Stimulated activated CD4-positive, alpha-beta T cell treated with anti-CD3 and anti-CD28 coated beads, Interleukin-2, amount 100 ng/mL, for 4 hours (primary cell): ENCODE measurements around the gene NKAIN2.
"Not testable (repeated sequence)": the region's sequence is repeated elsewhere in the genome, so short reads cannot be mapped to it uniquely, and the experiment has no call there.

Experiments used
- DNase-seq: peaks from one replicate; pipeline ENCODE4 v3.0.0-alpha.2; 2020; ENCODE audit warnings: low read depth

NKAIN2 gene

GRCh38 chr6:124683507-124683906 is 879.8 kb downstream of the NKAIN2 start:
- DNase-seq = no peak

GRCh38 chr6:124684621-124685020 is 881.0 kb downstream of the NKAIN2 start:
- DNase-seq = no peak

- DNase-seq = no peak
Observed at GRCh38 chr6:124688369-124688768, 884.7 kb downstream of the NKAIN2 start.

- no peak for DNase-seq
Observed at GRCh38 chr6:124694139-124694705, 890.6 kb downstream of the NKAIN2 start.

- no peak for DNase-seq
Observed at GRCh38 chr6:124699038-124699437, 895.4 kb downstream of the NKAIN2 start.

GRCh38 chr6:124703541-124703940 is 899.9 kb downstream of the NKAIN2 start:
- no peak for DNase-seq

- not testable (repeated sequence) for DNase-seq
Observed at GRCh38 chr6:124712532-124712931, 908.9 kb downstream of the NKAIN2 start.

GRCh38 chr6:124714728-124715127 is 911.1 kb downstream of the NKAIN2 start:
- no peak for DNase-seq

- DNase-seq = no peak
Observed at GRCh38 chr6:124719913-124720312, 916.2 kb downstream of the NKAIN2 start.

GRCh38 chr6:124721331-124721730 is 917.7 kb downstream of the NKAIN2 start:
- no peak for DNase-seq

GRCh38 chr6:124722141-124722878 is 918.6 kb downstream of the NKAIN2 start:
- no peak for DNase-seq

GRCh38 chr6:124723671-124724070 is 920.0 kb downstream of the NKAIN2 start:
- DNase-seq = no peak

GRCh38 chr6:124737804-124738203 is 934.1 kb downstream of the NKAIN2 start:
- DNase-seq = not testable (repeated sequence)

GRCh38 chr6:124738482-124738881 is 934.8 kb downstream of the NKAIN2 start:
- no peak for DNase-seq

- DNase-seq = no peak
Observed at GRCh38 chr6:124741341-124741740, 937.7 kb downstream of the NKAIN2 start.

GRCh38 chr6:124742971-124743370 is 939.3 kb downstream of the NKAIN2 start:
- DNase-seq = no peak

- no peak for DNase-seq
Observed at GRCh38 chr6:124743420-124743819, 939.8 kb downstream of the NKAIN2 start.

- no peak for DNase-seq
Observed at GRCh38 chr6:124747349-124747748, 943.7 kb downstream of the NKAIN2 start.

GRCh38 chr6:124748778-124749177 is 945.1 kb downstream of the NKAIN2 start:
- no peak for DNase-seq

- no peak for DNase-seq
Observed at GRCh38 chr6:124753001-124753400, 949.3 kb downstream of the NKAIN2 start.

- no peak for DNase-seq
Observed at GRCh38 chr6:124753562-124754105, 950.0 kb downstream of the NKAIN2 start.

GRCh38 chr6:124755321-124755720 is 951.7 kb downstream of the NKAIN2 start:
- no peak for DNase-seq

- DNase-seq = no peak
Observed at GRCh38 chr6:124757560-124757959, 953.9 kb downstream of the NKAIN2 start.

- DNase-seq = no peak
Observed at GRCh38 chr6:124758663-124759062, 955.0 kb downstream of the NKAIN2 start.
